ENCODE results near the gene RSBN1.
A peak's percentile ranks its signal among the peaks of the same experiment; 100 is the strongest.
"Not testable (repeated sequence)": the region's sequence is repeated elsewhere in the genome, so short reads cannot be mapped to it uniquely, and the experiment has no call there.

The RSBN1 gene

GRCh38 chr1:113855630-113856400, 43.5 kb upstream of the RSBN1 start:
- no peak for TF ChIP-seq EZH2 (IDR thresholded peaks at IDR 0.05)
- TF ChIP-seq POLR2AphosphoS5 (IDR thresholded peaks at IDR 0.05; ENCODE audit: borderline replicate concordance, low read depth, low read length), result no peak
- no peak for TF ChIP-seq FOXP2 (optimal IDR thresholded peaks at IDR 0.05; ENCODE audit: control extremely low read depth, extremely low read length, insufficient read depth)
- Histone ChIP-seq H3K27ac (peak overlapping the region; percentile 95), H3K36me3 (ENCODE audit: insufficient read depth, low read length) (peaks cover 11% of the 10 kb centered on the region), H3K9ac (ENCODE audit: insufficient read length) (peak overlapping the region; percentile 52), H3K9me3 (ENCODE audit: low read depth, low read length) (no peaks in the 10 kb centered on the region), H3K4me3 (no peak overlapping the region)
- DNase-seq (ENCODE audit: low read depth, low spot score), result no peak

GRCh38 chr1:113854234-113854633, 42.0 kb upstream of the RSBN1 start:
- Histone ChIP-seq H3K9me3 (ENCODE audit: low read depth, low read length) (no peaks in the 10 kb centered on the region), H3K27ac (peak overlapping the region; percentile 60), H3K36me3 (ENCODE audit: insufficient read depth, low read length) (peaks cover 11% of the 10 kb centered on the region), H3K4me3 (no peak overlapping the region), H3K9ac (ENCODE audit: insufficient read length) (no peak overlapping the region)
- DNase-seq (ENCODE audit: low read depth, low spot score), result no peak
- TF ChIP-seq EZH2 (IDR thresholded peaks at IDR 0.05) (no peak), POLR2AphosphoS5 (IDR thresholded peaks at IDR 0.05; ENCODE audit: borderline replicate concordance, low read depth, low read length) (no peak), FOXP2 (optimal IDR thresholded peaks at IDR 0.05; ENCODE audit: control extremely low read depth, extremely low read length, insufficient read depth) (no peak)

- H3K27ac ChIP-seq, result peak overlapping the region; percentile 100
- not testable (repeated sequence) for H3K9ac ChIP-seq (ENCODE audit: insufficient read length); DNase-seq (ENCODE audit: low read depth, low spot score); H3K4me3 ChIP-seq; H3K9me3 ChIP-seq (ENCODE audit: low read depth, low read length)
- H3K36me3 ChIP-seq (ENCODE audit: insufficient read depth, low read length), result peaks cover 21% of the 10 kb centered on the region
Observed at GRCh38 chr1:113852694-113853093, 40.4 kb upstream of the RSBN1 start.

GRCh38 chr1:113850127-113850796, 38.0 kb upstream of the RSBN1 start:
- H3K9me3 ChIP-seq (ENCODE audit: low read depth, low read length), result peaks cover 13% of the 10 kb centered on the region; the same call in 1 of the 2 replicates
- peak overlapping the region; percentile 75 for H3K9ac ChIP-seq (ENCODE audit: insufficient read length)
- H3K4me3 ChIP-seq, result peak overlapping the region; percentile 55
- peak overlapping the region; percentile 100 for H3K27ac ChIP-seq
- H3K36me3 ChIP-seq (ENCODE audit: insufficient read depth, low read length), result peaks cover 45% of the 10 kb centered on the region
- peak; percentile 98 for DNase-seq (ENCODE audit: low read depth, low spot score)
- TF ChIP-seq POLR2AphosphoS5 (IDR thresholded peaks at IDR 0.05; ENCODE audit: borderline replicate concordance, low read depth, low read length) (peak; percentile 72; the same call in 1 of the 2 replicates), EZH2 (IDR thresholded peaks at IDR 0.05) (no peak), FOXP2 (optimal IDR thresholded peaks at IDR 0.05; ENCODE audit: control extremely low read depth, extremely low read length, insufficient read depth) (no peak)

GRCh38 chr1:113849072-113849471, 36.8 kb upstream of the RSBN1 start:
- DNase-seq (ENCODE audit: low read depth, low spot score), result peak; percentile 80
- peaks cover 36% of the 10 kb centered on the region for H3K36me3 ChIP-seq (ENCODE audit: insufficient read depth, low read length)
- H3K27ac ChIP-seq, result peak overlapping the region; percentile 100
- peak overlapping the region; percentile 62 for H3K9ac ChIP-seq (ENCODE audit: insufficient read length)
- peaks cover 13% of the 10 kb centered on the region; the same call in 1 of the 2 replicates for H3K9me3 ChIP-seq (ENCODE audit: low read depth, low read length)
- peak overlapping the region; percentile 23; the same call in 1 of the 2 replicates for H3K4me3 ChIP-seq
- peak; percentile 36; the same call in 1 of the 2 replicates for TF ChIP-seq POLR2AphosphoS5 (IDR thresholded peaks at IDR 0.05; ENCODE audit: borderline replicate concordance, low read depth, low read length)
- no peak for TF ChIP-seq FOXP2 (optimal IDR thresholded peaks at IDR 0.05; ENCODE audit: control extremely low read depth, extremely low read length, insufficient read depth)

GRCh38 chr1:113846391-113847035, 34.2 kb upstream of the RSBN1 start:
- no peak overlapping the region for H3K4me3 ChIP-seq
- no peak for TF ChIP-seq POLR2AphosphoS5 (IDR thresholded peaks at IDR 0.05; ENCODE audit: borderline replicate concordance, low read depth, low read length)
- TF ChIP-seq FOXP2 (optimal IDR thresholded peaks at IDR 0.05; ENCODE audit: control extremely low read depth, extremely low read length, insufficient read depth), result no peak
- TF ChIP-seq EZH2 (IDR thresholded peaks at IDR 0.05), result no peak
- H3K36me3 ChIP-seq (ENCODE audit: insufficient read depth, low read length), result peaks cover 47% of the 10 kb centered on the region
- H3K9me3 ChIP-seq (ENCODE audit: low read depth, low read length), result peaks cover 13% of the 10 kb centered on the region; the same call in 1 of the 2 replicates
- no peak for DNase-seq (ENCODE audit: low read depth, low spot score)
- no peak overlapping the region for H3K9ac ChIP-seq (ENCODE audit: insufficient read length)
- no peak overlapping the region for H3K27ac ChIP-seq

GRCh38 chr1:113836534-113836933, 24.3 kb upstream of the RSBN1 start:
- Histone ChIP-seq H3K4me3 (no peak overlapping the region), H3K9ac (ENCODE audit: insufficient read length) (no peak overlapping the region), H3K27ac (0 out of 2 replicates have a peak overlapping the region, but pooled peaks have one; percentile 4), H3K36me3 (ENCODE audit: insufficient read depth, low read length) (peaks cover 24% of the 10 kb centered on the region), H3K9me3 (ENCODE audit: low read depth, low read length) (no peaks in the 10 kb centered on the region)
- DNase-seq (ENCODE audit: low read depth, low spot score), result no peak
- no peak for TF ChIP-seq EZH2 (IDR thresholded peaks at IDR 0.05)
- no peak for TF ChIP-seq POLR2AphosphoS5 (IDR thresholded peaks at IDR 0.05; ENCODE audit: borderline replicate concordance, low read depth, low read length)
- no peak for TF ChIP-seq FOXP2 (optimal IDR thresholded peaks at IDR 0.05; ENCODE audit: control extremely low read depth, extremely low read length, insufficient read depth)

- Histone ChIP-seq H3K9ac (ENCODE audit: insufficient read length) (no peak overlapping the region), H3K9me3 (ENCODE audit: low read depth, low read length) (no peaks in the 10 kb centered on the region), H3K27ac (peak overlapping the region; percentile 4; the same call in 1 of the 2 replicates), H3K4me3 (no peak overlapping the region), H3K36me3 (ENCODE audit: insufficient read depth, low read length) (peaks cover 17% of the 10 kb centered on the region)
- TF ChIP-seq EZH2 (IDR thresholded peaks at IDR 0.05) (no peak), POLR2AphosphoS5 (IDR thresholded peaks at IDR 0.05; ENCODE audit: borderline replicate concordance, low read depth, low read length) (no peak), FOXP2 (optimal IDR thresholded peaks at IDR 0.05; ENCODE audit: control extremely low read depth, extremely low read length, insufficient read depth) (no peak)
- no peak for DNase-seq (ENCODE audit: low read depth, low spot score)
Observed at GRCh38 chr1:113835686-113836290, 23.5 kb upstream of the RSBN1 start.
